Upper lobe of left lung (tissue), 4 donors: ENCODE data around the gene LIPA.

Experiments used
- CTCF ChIP-seq, 6 experiments: fragments of 450-650 bp in 4 of 6; fragments of 200-600 bp in 2 of 6; sonication (generic) in 2 of 6; IDR thresholded peaks; one replicate each; pipeline ENCODE4 v1.5.1; 2016 to 2019; ENCODE audit warnings: antibody characterized with exemption in 6 of 6
- EP300 ChIP-seq, 4 donors: sonication (generic); formaldehyde crosslinking; IDR thresholded peaks; one replicate each; pipeline ENCODE4 v1.5.1; 2017; ENCODE audit warnings: antibody characterized with exemption in 4 of 4, control low read depth in 2 of 4
- POLR2A ChIP-seq, 4 donors: fragments of 450-650 bp; IDR thresholded peaks; one replicate each; pipeline ENCODE4 v1.5.1; 2016 to 2017; ENCODE audit warnings: antibody characterized with exemption in 4 of 4, mild to moderate bottlenecking in 2 of 4

- TF ChIP-seq CTCF (IDR thresholded peaks at IDR 0.05) (no peak), EP300 (IDR thresholded peaks at IDR 0.05) (no peak), POLR2A (IDR thresholded peaks at IDR 0.05) (no peak)
These were observed 8.6 kb downstream of the LIPA start for GRCh38 chr10:89242840-89243568.
